HG03354 (cell line): Measurements from ENCODE around the gene AGO3.

Source experiments
- ATAC-seq: cut with Tn5 transposase; IDR thresholded peaks from one replicate; pipeline ENCODE4 v1.9.1; 2021; ENCODE audit warnings: mild to moderate bottlenecking; ENCODE audit not compliant: unreplicated experiment, poor library complexity, severe bottlenecking

Gene AGO3

DNA sequence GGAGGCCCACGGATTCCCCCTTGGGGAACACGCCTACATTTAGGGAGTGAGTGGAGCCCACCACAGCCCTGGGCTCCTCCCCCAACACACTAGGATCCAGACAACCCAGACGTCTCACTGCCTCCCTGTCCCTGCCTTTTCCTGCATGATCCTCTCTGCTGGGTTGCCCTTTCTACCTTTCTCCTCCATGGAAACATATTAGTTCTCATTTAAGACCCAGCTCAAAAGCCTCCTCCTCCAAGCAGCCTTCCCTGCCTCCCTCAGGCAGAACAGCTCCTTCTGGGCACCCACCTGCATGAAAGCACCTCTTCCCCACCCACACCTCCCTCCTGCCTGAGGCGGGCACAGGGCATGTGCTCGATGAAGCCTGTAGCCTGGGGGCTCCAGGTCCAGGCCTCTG is 183.5 kb downstream of the AGO3 start:
- ATAC-seq: no peak

DNA sequence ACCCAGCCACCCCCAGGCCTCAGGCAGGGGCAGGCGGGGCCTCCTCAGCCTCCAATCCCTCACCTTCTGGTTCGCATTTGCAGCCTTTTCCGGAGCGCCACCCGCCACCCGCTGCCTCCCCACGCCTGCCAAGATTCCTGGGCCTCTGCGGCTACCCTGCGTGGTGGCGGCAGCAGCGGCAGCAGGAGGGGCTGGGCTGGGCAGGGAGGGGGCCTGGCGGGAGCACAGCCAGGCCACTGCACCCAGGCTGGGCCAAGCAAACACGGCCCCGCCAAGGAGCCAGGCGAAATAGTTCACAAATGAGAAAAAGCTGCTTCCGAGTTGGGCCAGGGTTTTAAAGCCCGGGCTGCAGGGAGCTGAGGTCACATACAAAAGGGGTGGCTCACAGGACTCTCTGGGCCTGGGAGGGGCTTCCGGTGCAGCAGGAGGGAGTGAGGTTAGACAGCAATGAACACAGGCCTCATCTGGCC is 184.3 kb downstream of the AGO3 start:
- no peak for ATAC-seq

DNA sequence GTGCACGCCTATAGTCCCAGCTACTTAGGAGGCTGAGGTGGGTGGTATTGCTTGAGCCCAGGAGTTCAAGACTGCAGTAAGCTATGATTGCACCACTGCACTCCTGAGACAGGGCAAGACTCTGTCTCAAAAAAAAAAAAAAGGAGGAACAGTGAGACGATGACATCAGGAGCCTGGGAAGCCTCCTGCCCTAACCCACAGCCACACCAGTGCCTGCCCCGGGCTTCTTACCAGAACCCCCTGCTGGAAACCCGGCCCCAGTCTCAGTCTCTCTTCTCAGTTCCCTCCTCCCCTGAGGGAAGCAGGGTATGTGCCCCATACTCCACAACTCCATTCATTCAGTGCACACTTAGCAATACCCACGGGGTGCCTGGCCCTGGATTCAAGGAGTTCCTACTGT is 185.0 kb downstream of the AGO3 start:
- ATAC-seq: no peak

DNA sequence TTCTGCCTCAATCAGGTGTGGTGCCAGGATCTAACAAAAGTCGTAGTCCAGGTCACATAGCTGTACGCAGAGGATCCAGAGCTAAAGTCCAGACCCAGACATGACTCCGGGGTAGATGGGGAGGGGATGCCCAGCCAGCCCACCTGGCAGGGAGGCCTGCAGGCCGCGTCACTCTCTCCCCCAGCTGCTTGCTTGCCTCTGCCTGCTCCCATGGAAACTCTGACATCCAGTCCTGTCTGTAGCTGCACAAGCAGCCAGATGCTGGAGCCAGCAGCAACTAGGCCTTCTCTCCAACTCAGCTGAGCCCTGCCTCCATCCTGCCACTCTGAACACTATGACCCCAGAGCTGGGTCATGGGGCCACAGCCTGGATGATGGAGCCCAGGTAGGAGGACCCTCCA is 186.0 kb downstream of the AGO3 start:
- ATAC-seq: no peak

DNA sequence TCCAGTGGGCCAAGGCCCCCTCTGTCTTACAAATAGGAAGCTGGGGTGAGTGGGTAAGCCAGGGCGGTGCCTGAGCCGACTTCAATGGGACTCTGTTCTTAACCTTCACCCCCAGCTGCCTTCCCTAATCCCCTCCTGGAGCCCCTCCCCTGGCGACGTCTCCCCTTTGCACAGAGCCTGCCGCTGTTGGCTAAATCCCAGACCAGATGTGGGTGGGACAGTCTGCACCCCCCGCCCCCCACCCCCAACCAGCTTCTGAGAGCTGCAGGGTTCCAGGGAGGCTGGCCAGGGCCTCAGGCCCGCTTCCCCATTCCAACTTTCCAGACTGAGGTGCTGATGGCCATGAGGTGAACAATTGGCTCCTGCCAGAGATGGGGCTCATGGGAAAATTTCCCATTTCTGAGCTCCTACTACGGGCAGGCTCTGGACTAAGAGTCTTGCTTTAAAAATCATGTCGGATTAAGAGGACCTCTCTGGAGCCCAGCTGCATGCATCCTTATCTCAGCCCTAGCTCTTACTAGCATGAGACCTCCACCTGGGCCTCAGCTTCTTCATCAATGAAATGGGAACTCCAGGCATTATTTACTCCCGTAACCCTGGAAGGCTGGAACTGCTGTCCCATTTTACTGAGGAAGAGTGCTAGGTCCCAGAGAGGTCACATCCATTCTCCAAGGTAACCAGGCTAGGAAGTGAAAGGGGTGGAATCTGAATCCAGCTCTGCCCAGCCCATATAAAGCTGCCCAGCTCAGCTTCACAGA is 187.7 kb downstream of the AGO3 start:
- ATAC-seq: no peak

DNA sequence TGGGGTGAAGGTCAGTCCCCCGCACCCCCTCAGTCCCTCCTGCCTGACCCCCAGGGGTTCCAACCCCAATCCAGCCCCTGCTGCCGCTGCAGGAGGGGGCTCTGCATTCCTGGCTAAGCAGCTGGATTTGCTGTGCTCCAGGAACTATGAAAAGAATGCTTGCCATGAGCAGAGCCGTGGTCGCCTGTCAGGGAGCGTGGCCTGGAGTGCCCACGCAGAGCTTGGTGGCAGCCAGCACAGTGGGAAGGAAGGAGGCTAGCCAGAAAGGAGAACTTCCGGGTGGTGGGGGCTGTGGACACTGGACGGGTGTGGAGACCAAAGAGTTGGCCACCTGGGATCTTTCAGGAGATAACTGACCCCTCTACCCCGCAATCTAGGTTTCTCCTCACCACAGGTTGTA is 188.6 kb downstream of the AGO3 start:
- ATAC-seq: no peak
